ENCODE data around the gene ASXL3. TPM values are rescaled to one million over a fixed set of nuclear protein-coding genes. Genes with fewer than 3 reads are reported as not detected.

Gene ASXL3
- total and polyA plus RNA-seq, 10 of the 15 experiments (the other 5 are each of a cell fraction or from before 2014, with no cell fraction given): 0.15 TPM; not detected in 9

- H3K4me3 ChIP-seq: no peak overlapping the region
- H3K27me3 ChIP-seq (replicated peaks in 1 of 2; ENCODE audit: control insufficient read depth in 2 of 2, insufficient read depth in 2 of 2, low read length in 1 of 2): peaks cover 0 to 4% of the 10 kb centered on the region in 2 experiments; a peak in 1 of 4 replicates
- H3K4me1 ChIP-seq (ENCODE audit: control insufficient read depth, insufficient read depth, low read length): no peaks in the 10 kb centered on the region
- TF ChIP-seq GABPA (IDR thresholded peaks at IDR 0.05; ENCODE audit: low read depth): no peak
- TF ChIP-seq, protein P1, sequence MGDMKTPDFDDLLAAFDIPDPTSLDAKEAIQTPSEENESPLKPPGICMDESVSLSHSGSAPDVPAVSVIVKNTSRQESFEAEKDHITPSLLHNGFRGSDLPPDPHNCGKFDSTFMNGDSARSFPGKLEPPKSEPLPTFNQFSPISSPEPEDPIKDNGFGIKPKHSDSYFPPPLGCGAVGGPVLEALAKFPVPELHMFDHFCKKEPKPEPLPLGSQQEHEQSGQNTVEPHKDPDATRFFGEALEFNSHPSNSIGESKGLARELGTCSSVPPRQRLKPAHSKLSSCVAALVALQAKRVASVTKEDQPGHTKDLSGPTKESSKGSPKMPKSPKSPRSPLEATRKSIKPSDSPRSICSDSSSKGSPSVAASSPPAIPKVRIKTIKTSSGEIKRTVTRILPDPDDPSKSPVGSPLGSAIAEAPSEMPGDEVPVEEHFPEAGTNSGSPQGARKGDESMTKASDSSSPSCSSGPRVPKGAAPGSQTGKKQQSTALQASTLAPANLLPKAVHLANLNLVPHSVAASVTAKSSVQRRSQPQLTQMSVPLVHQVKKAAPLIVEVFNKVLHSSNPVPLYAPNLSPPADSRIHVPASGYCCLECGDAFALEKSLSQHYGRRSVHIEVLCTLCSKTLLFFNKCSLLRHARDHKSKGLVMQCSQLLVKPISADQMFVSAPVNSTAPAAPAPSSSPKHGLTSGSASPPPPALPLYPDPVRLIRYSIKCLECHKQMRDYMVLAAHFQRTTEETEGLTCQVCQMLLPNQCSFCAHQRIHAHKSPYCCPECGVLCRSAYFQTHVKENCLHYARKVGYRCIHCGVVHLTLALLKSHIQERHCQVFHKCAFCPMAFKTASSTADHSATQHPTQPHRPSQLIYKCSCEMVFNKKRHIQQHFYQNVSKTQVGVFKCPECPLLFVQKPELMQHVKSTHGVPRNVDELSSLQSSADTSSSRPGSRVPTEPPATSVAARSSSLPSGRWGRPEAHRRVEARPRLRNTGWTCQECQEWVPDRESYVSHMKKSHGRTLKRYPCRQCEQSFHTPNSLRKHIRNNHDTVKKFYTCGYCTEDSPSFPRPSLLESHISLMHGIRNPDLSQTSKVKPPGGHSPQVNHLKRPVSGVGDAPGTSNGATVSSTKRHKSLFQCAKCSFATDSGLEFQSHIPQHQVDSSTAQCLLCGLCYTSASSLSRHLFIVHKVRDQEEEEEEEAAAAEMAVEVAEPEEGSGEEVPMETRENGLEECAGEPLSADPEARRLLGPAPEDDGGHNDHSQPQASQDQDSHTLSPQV (IDR thresholded peaks at IDR 0.05): no peak
- TF ChIP-seq KDM1A (IDR thresholded peaks at IDR 0.05; ENCODE audit: borderline replicate concordance): no peak
- no peak for TF ChIP-seq BCL11A (IDR thresholded peaks at IDR 0.05; ENCODE audit: low read depth, low read length)
- TF ChIP-seq MLLT1 (IDR thresholded peaks at IDR 0.05): no peak
- TF ChIP-seq KAT2A (conservative IDR thresholded peaks at IDR 0.05; ENCODE audit: control insufficient read depth, low read depth, low read length): no peak
- TF ChIP-seq TCF12 (IDR thresholded peaks at IDR 0.05; ENCODE audit: low read depth, low read length): no peak
- no peak for TF ChIP-seq IKZF1 (conservative IDR thresholded peaks at IDR 0.05)
- no peak for TF ChIP-seq NFIC (IDR thresholded peaks at IDR 0.05; ENCODE audit: low read depth, low read length)
- TF ChIP-seq BACH1 (IDR thresholded peaks at IDR 0.05; ENCODE audit: borderline replicate concordance): no peak
- TF ChIP-seq, protein P2, sequence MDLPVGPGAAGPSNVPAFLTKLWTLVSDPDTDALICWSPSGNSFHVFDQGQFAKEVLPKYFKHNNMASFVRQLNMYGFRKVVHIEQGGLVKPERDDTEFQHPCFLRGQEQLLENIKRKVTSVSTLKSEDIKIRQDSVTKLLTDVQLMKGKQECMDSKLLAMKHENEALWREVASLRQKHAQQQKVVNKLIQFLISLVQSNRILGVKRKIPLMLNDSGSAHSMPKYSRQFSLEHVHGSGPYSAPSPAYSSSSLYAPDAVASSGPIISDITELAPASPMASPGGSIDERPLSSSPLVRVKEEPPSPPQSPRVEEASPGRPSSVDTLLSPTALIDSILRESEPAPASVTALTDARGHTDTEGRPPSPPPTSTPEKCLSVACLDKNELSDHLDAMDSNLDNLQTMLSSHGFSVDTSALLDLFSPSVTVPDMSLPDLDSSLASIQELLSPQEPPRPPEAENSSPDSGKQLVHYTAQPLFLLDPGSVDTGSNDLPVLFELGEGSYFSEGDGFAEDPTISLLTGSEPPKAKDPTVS (IDR thresholded peaks at IDR 0.05; ENCODE audit: low read depth, low read length): no peak
- TF ChIP-seq RBBP5 (conservative IDR thresholded peaks at IDR 0.05): no peak
- TF ChIP-seq ASH2L (IDR thresholded peaks at IDR 0.05; ENCODE audit: borderline replicate concordance, low read depth): no peak
- no peak for TF ChIP-seq HCFC1 (IDR thresholded peaks at IDR 0.05; ENCODE audit: low read length)
- TF ChIP-seq SMAD1 (IDR thresholded peaks at IDR 0.05; ENCODE audit: low read depth, partially characterized antibody): no peak
- no peaks in the 10 kb centered on the region for H3K79me2 ChIP-seq (ENCODE audit: control insufficient read depth, insufficient read depth, low read length)
- FAIRE-seq: no peak
- CTCF ChIA-PET: interaction anchor here (0.9 kb wide), 1 partner anchor 17 kb away, joined by 3 read pairs; no protein-coding TSS in a partner anchor
- SMC1A ChIA-PET (ENCODE audit: uncharacterized antibody, unreplicated experiment): interaction anchor here (1.1 kb wide), 1 partner anchor 16 kb away, joined by 3 read pairs; no protein-coding TSS in a partner anchor
- RAD21 ChIA-PET (ENCODE audit: unreplicated experiment): no interaction called here
- WGBS (ENCODE audit: insufficient coverage, insufficient replicate concordance, low lambda C conversion rate, missing lambda C conversion rate): 54% methylated on average over 1 of the region's 1 CpG
- H3K9ac ChIP-seq (ENCODE audit: control insufficient read depth, insufficient read depth, low read length): no peak overlapping the region
- POLR2A ChIA-PET: interaction anchor here (1.1 kb wide), 1 partner anchor 27 kb away, joined by 3 read pairs; no protein-coding TSS in a partner anchor
- H2AFZ ChIP-seq (ENCODE audit: control insufficient read depth, low read depth, low read length): no peak overlapping the region
- no peaks in the 10 kb centered on the region for H3K9me3 ChIP-seq (replicated peaks; ENCODE audit: control insufficient read depth, insufficient read depth, low read length)
- H3K36me3 ChIP-seq (ENCODE audit: control insufficient read depth in 2 of 2, insufficient read depth in 2 of 2, low read length in 1 of 2): no peaks in the 10 kb centered on the region
- no peak overlapping the region for H3K4me2 ChIP-seq (ENCODE audit: control insufficient read depth, insufficient read depth)
- DNase-seq (ENCODE audit: low read depth, low spot score): no peak
- ATAC-seq: no peak
- H4K20me1 ChIP-seq (ENCODE audit: control insufficient read depth, insufficient read depth): no peaks in the 10 kb centered on the region
- in situ Hi-C loops (cut with MboI): no loop called here
- BruUV-seq (replicated peaks): no TSS peak
- intact Hi-C loops (cut with micrococcal nuclease; ENCODE audit: unreplicated experiment): no loop called here
- H3K27ac ChIP-seq (ENCODE audit: control insufficient read depth, insufficient read depth): no peak overlapping the region
These were observed 157.4 kb downstream of the ASXL3 start for GRCh38 chr18:33735428-33735827.

Data from GM12878 (cell line).